IPS-15b (cell line): Measurements from ENCODE around the gene CBX8.

Experiments
- H3K27me3 ChIP-seq: one replicate; pipeline ENCODE4 v1.6.1; 2013; ENCODE audit warnings: low read length; ENCODE audit not compliant: control insufficient read depth, insufficient read depth
- H3K36me3 ChIP-seq: one replicate; pipeline ENCODE4 v1.6.1; 2013; ENCODE audit warnings: low read length; ENCODE audit not compliant: control insufficient read depth, insufficient read depth
- H3K4me1 ChIP-seq: one replicate; pipeline ENCODE4 v1.6.1; 2013; ENCODE audit warnings: mild to moderate bottlenecking, low read length; ENCODE audit not compliant: control insufficient read depth, insufficient read depth
- H3K4me3 ChIP-seq: one replicate; pipeline ENCODE4 v1.5.1; 2013; ENCODE audit warnings: low read depth, low read length
- H3K9ac ChIP-seq: one replicate; pipeline ENCODE4 v1.6.1; 2013; ENCODE audit warnings: low read depth, mild to moderate bottlenecking, low read length
- H3K9me3 ChIP-seq: one replicate; pipeline ENCODE4 v1.6.1; 2013; ENCODE audit warnings: mild to moderate bottlenecking, low read length; ENCODE audit not compliant: control insufficient read depth, insufficient read depth

Gene CBX8

DNA sequence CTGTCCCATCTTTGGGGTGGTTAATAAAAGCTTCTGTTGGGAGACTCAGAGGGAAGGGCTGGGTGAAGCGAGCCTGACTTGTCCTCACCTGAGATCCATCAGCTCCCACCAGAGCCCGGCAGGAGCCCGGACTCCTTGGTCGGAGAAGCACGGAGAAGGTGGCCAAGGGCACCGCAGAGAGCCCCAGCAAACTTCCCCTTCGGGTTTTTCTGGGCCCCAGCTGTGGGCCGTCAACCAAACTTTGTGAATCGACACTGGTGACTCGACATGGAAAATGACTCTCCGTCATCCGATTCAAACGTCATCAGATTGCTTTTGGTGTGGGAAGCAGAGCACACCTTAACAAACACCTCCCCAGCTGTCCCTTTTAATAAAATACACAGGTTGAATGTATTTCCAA, 44.7 kb downstream of the CBX8 start:
- Histone ChIP-seq H3K9me3 (no peaks in the 10 kb centered on the region), H3K9ac (no peak overlapping the region), H3K4me3 (no peak overlapping the region), H3K4me1 (peaks cover 2% of the 10 kb centered on the region), H3K27me3 (peaks cover 29% of the 10 kb centered on the region), H3K36me3 (no peaks in the 10 kb centered on the region)

DNA sequence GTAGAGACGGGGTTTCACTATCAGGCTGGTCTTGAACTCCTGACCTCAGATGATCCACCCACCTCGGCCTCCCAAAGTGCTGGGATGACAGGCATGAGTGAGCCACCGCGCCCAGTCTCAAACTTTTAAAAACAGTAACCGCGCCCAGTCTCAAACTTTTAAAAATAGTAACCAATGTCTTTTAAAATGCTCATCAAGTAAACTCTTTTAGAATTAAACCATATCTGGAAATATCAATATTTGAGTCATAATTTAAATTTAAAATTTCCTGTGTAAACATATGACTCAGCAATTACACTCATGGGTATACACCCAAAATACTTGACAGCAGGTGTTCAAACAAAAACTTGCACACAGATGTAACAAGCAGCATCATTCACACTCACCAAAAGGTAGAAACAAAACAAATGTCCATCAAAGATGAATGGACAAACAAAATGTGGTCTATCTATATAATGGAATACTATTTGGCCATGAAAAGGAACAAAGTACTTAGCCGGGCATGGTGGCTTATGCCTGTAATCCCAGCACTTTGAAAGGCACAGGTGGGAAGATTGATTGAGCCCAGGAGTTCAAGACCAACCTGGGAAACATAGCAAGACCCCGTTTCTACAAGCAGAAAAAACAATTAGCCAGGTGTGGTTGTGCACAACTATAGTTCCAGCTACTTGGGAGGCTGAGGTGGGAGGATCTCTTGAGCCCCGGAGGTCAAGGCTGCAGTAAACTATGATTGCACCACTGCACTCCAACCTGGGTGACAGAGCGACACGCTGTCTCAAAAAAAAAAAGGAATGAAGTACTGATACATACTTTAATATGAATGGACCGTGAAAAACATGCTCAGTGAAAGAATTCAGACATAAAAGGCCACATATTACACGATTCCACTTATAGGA, 46.0 kb downstream of the CBX8 start:
- Histone ChIP-seq H3K4me1 (peaks cover 7% of the 10 kb centered on the region), H3K9me3 (no peaks in the 10 kb centered on the region), H3K4me3 (no peak overlapping the region), H3K9ac (no peak overlapping the region), H3K27me3 (peaks cover 39% of the 10 kb centered on the region), H3K36me3 (no peaks in the 10 kb centered on the region)

DNA sequence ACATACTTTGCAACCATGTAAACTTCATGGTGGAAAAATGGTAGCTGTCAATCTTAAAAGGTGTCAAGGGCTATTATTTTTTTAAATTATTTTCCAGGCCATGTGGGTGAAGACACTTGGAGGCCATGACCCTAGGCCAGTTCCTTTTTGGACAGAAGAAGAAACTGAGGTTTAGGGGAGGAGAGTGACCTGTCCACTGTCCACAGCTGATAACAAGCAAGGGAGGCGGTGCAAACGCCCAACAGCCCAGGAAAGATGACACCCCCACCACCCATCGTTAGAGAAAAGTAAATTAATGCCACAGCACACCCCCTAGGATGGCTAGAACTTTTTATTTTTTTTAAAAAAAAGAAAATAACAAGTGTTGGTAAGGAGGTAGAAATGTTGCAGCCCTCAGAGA, 46.9 kb downstream of the CBX8 start:
- H3K4me1 ChIP-seq: peaks cover 7% of the 10 kb centered on the region
- peaks cover 39% of the 10 kb centered on the region for H3K27me3 ChIP-seq
- H3K4me3 ChIP-seq: no peak overlapping the region
- H3K36me3 ChIP-seq: no peaks in the 10 kb centered on the region
- no peaks in the 10 kb centered on the region for H3K9me3 ChIP-seq
- no peak overlapping the region for H3K9ac ChIP-seq

DNA sequence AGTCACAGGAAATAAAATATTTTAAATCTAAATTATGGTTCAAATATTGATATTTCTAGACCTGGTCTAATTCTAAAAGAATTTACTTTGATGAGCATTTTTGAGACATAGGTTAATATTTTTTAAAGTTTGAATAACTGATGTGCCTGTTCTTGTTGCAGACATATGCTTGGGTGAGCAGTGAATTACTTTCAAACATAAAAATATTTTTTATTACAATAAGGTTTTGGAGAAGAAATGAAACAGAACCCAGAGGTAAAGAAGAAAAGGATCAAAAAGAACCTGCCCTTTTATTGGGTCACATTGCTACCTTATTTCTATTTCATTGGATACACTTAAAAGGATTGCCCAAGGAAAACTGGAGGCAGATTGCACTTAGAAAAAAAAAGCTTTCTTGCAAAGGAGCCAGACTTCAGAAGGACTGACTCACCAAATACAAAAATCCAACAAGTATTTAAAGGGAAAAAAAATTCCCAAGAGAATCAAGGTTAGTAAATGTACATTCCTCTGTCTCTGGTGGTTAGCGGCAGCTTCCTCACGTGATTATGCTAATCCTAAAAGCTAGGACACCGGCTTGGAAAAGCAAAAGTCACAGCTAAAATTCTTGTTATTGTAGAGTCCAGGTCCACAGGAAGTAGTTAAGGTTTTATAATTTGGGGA, 47.6 kb downstream of the CBX8 start:
- H3K36me3 ChIP-seq: no peaks in the 10 kb centered on the region
- H3K9me3 ChIP-seq: no peaks in the 10 kb centered on the region
- no peak overlapping the region for H3K9ac ChIP-seq
- peaks cover 39% of the 10 kb centered on the region for H3K27me3 ChIP-seq
- H3K4me1 ChIP-seq: peaks cover 7% of the 10 kb centered on the region
- no peak overlapping the region for H3K4me3 ChIP-seq

DNA sequence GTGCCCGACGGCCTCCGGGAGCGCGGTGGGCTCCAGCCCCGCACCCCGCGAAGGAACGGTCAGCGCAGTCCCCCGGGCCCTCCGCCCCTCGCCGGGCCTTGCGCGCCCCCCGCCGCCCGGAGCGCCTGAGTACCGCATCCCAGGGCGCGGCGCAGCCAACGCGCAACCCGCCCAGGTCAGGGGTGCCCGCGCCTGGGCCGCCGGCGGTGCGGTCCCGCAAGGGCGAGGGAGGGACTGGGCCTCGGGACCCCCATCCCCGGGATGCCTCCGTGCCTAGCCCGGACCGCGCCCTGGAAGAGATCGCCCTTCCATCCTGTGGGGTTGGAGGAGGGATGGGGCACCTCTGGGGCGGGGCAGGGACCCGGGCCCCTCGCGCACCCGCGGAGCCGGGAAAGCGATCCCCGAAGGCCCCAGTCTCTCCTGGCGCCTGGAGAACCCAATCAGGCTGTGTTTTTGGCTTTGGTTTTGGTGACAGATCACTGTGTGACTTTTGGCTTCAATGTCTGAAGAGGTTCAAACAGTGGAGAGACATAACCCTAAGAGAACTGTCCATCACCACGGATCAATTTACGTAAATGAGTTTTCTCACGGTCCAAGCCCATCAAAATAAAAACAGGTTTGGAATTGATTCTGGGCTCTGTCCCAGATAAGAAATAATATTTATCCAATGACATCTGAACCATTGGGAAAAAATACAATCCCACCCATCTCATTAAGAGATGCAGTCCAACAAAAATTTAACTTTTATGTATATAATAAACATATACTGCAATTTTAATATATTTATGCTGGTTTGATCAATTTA, 48.4 kb downstream of the CBX8 start:
- H3K4me1 ChIP-seq: peaks cover 7% of the 10 kb centered on the region
- H3K36me3 ChIP-seq: no peaks in the 10 kb centered on the region
- no peaks in the 10 kb centered on the region for H3K9me3 ChIP-seq
- peak overlapping the region; percentile 74 for H3K4me3 ChIP-seq
- no peak overlapping the region for H3K9ac ChIP-seq
- peaks cover 42% of the 10 kb centered on the region for H3K27me3 ChIP-seq

DNA sequence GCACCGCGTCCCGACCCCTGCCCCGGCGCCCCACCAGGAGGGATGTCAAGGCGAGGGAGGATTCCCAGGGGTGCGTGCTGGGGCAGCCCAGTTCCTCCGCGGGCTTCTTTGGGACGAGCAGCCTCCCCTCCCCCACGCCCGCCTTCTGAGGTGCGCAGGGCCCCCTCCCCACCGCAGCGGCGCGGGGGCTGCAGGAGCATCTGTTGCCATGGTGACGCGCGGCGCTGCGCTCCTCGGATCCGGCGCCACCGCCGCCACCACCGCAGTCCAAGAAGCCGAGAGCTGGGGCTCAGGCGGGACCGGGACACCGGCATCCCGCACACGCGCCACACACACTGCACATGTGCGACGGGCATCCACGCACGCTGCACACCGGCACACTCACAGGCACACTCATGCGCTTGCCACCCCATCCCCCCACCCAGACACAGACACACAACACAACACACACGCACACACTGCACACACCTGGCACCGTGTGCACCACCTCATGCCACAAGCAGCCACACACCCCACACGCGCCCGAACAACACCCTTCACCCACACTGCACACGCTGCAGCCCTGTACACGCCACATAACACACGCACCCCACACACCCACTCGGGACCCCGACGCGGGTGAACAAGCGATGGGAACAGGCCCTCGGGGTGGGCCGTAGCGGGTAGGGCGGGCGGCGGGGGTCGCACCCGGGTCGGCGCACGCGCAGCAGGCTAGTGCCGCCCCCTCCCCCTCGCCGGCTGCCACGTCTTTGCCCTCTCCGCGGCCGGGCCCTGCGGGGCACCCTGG, 49.2 kb downstream of the CBX8 start:
- peaks cover 7% of the 10 kb centered on the region for H3K4me1 ChIP-seq
- no peaks in the 10 kb centered on the region for H3K9me3 ChIP-seq
- peaks cover 47% of the 10 kb centered on the region for H3K27me3 ChIP-seq
- no peak overlapping the region for H3K9ac ChIP-seq
- H3K36me3 ChIP-seq: no peaks in the 10 kb centered on the region
- H3K4me3 ChIP-seq: peak overlapping the region; percentile 74

DNA sequence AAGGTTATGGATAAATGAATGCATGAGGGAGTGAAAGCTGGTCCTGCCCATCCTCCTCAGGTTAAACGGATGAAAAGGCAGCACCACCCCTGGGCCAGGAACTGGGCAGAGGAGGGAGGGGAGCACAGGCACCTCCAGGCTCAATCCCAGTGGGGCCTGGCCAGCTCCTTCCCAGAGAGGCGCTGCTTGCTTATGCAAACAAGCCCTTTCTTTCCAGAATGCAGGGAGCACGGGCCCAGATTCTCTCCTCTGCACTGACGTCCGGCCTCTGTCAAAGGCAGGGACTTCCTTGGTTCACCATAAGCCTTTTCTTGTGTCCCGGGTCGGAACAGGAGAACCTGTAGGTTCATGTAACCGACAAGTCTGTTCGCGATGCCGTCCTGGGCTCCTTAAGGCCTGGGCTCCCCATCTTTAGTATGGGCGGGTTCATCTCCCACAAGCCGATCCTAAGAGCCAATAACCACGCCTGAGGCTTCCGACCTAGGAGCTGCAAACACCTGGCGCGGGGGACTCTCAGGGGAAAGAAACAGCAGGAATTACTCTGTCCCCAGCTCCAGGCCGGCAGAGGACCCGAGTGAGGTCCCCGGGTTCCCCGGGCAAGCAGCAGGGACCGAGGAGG, 49.9 kb downstream of the CBX8 start:
- Histone ChIP-seq H3K4me1 (peaks cover 7% of the 10 kb centered on the region), H3K9ac (no peak overlapping the region), H3K27me3 (peaks cover 53% of the 10 kb centered on the region), H3K4me3 (peak overlapping the region; percentile 37), H3K9me3 (no peaks in the 10 kb centered on the region), H3K36me3 (no peaks in the 10 kb centered on the region)

DNA sequence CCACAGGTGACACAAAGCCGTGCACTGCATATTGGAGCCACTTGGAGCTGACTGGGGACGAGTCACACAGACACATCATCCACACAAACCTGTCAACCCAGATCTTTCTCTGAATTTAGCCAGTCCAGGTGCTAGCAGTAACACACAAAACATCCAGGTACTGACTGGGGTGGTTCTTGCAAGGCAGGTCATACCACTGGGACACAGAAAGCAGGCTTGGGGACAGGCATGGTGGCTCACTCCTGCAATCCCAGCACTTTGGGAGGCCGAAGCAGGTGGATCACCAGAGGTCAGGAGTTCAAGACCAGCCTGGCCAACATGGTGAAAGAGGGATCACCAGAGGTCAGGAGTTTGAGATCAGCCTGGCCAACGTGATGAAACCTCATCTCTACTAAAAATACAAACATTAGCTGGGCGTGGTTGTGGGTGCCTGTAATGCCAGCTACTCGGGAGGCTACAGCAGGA, 51.2 kb downstream of the CBX8 start:
- H3K27me3 ChIP-seq: peaks cover 55% of the 10 kb centered on the region
- no peaks in the 10 kb centered on the region for H3K9me3 ChIP-seq
- H3K36me3 ChIP-seq: no peaks in the 10 kb centered on the region
- peaks cover 7% of the 10 kb centered on the region for H3K4me1 ChIP-seq
- no peak overlapping the region for H3K9ac ChIP-seq
- no peak overlapping the region for H3K4me3 ChIP-seq

DNA sequence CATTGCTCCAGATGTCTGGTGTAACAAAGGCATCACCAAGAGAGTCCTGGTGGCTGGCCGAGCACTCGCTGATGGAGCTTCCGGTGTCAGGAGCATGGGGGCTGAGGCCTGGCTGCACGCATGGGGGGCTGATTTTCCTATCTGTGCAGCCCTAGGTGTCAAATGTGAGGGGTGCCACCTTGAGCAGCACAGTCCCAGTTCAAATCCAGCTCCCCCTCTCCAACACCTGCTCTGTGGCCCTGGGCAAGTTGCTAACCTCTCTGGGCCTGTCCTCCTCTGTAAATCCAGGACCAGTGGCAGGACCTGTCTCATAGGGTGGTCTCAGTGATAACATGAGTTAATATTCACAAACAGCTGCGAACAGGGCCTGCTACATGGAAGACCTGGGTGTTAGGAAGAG, 53.3 kb downstream of the CBX8 start:
- Histone ChIP-seq H3K36me3 (no peaks in the 10 kb centered on the region), H3K4me3 (no peak overlapping the region), H3K4me1 (peaks cover 5% of the 10 kb centered on the region), H3K9me3 (no peaks in the 10 kb centered on the region), H3K27me3 (peaks cover 49% of the 10 kb centered on the region), H3K9ac (no peak overlapping the region)

DNA sequence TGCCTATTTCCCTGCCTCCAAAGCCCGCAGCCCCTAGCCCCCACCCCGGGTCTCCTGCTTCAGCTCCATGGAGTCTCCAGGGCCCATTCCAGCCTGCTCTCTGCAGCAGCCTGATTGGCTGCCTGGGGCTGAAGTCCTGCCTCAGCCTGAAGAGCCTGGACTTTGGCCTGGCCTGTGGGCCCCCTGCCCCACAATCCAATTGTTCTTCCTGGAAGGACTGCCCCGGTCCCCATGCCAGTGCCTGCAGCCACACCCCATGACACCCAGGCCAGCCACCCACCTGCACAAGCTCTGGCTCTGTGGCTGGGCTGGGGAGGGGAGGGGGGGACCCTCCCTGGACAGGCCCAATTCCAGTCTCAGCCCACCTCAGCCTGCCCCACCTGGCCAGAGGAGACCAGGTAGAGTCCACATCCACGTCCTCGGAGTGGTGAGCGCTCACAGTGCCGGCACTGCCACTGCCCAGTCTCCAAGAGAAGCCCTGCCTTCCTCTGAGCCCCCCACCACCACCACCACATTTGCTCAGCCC, 53.9 kb downstream of the CBX8 start:
- Histone ChIP-seq H3K9ac (no peak overlapping the region), H3K27me3 (peaks cover 44% of the 10 kb centered on the region)

More for the DNA sequence above, 53.9 kb downstream of the CBX8 start:
- Histone ChIP-seq H3K36me3 (no peaks in the 10 kb centered on the region), H3K4me1 (peaks cover 5% of the 10 kb centered on the region), H3K4me3 (no peak overlapping the region), H3K9me3 (no peaks in the 10 kb centered on the region)
